WTC11 (cell line): ENCODE results near the gene C17orf67. TPM values are rescaled to one million over a fixed set of nuclear protein-coding genes. Genes with fewer than 3 reads are reported as not detected.

Experiments used
- ATAC-seq: fragments of 200-7000 bp; cut with Tn5 transposase; 2 replicates; pipeline ENCODE4 v1.10.0; 2021; ENCODE audit warnings: mild to moderate bottlenecking, moderate library complexity
- CTCF ChIA-PET: fragments of 300-600 bp; sonication (Branson Sonifier 250); formaldehyde crosslinking; loops from one replicate; lab custom pipeline; 2021; ENCODE audit warnings: antibody characterized with exemption; lab: Charles Lee
- POLR2A ChIA-PET: fragments of 350-600 bp; sonication (Branson Sonifier 250); formaldehyde crosslinking; loops from one replicate; lab custom pipeline; 2021; ENCODE audit warnings: antibody characterized with exemption; lab: Charles Lee
- DNase-seq: peaks from one replicate; pipeline ENCODE4 v3.0.0; 2021; ENCODE audit warnings: low spot score
- H3K27ac Mint-ChIP-seq: 2 replicates; pipeline ENCODE4 v1.8.0; 2021; ENCODE audit warnings: mixed read lengths
- H3K27me3 Mint-ChIP-seq: 2 replicates; pipeline ENCODE4 v1.8.0; 2021; ENCODE audit warnings: low read depth, mild to moderate bottlenecking, moderate library complexity, mixed read lengths
- H3K36me3 Mint-ChIP-seq: 2 replicates; pipeline ENCODE4 v1.8.0; 2021; ENCODE audit warnings: mixed read lengths
- H3K4me1 Mint-ChIP-seq: 2 replicates; pipeline ENCODE4 v1.8.0; 2022; ENCODE audit warnings: mixed read lengths
- H3K4me3 Mint-ChIP-seq: 2 replicates; pipeline ENCODE4 v1.8.0; 2021; ENCODE audit warnings: mild to moderate bottlenecking, moderate library complexity, mixed read lengths
- H3K9me3 Mint-ChIP-seq: 2 replicates; pipeline ENCODE4 v1.8.0; 2021; ENCODE audit warnings: mixed read lengths
- ATF2 ChIP-seq: sonication (generic); formaldehyde crosslinking; IDR thresholded peaks from 2 replicates; pipeline ENCODE4 v1.8.1; 2022; ENCODE audit warnings: low read depth, missing genetic modification reagents, borderline replicate concordance
- CREB1 ChIP-seq: sonication (generic); formaldehyde crosslinking; IDR thresholded peaks from 2 replicates; pipeline ENCODE4 v1.8.0; 2023; ENCODE audit warnings: mild to moderate bottlenecking, missing genetic modification reagents
- ELF4 ChIP-seq: sonication (generic); formaldehyde crosslinking; IDR thresholded peaks from 2 replicates; pipeline ENCODE4 v1.8.1; 2022; ENCODE audit warnings: low read depth, mild to moderate bottlenecking, moderate library complexity, missing genetic modification reagents
- FOXK1 ChIP-seq: sonication (generic); formaldehyde crosslinking; IDR thresholded peaks from 2 replicates; pipeline ENCODE4 v1.8.0; 2022; ENCODE audit warnings: mild to moderate bottlenecking, moderate library complexity, missing genetic modification reagents
- KAT7 ChIP-seq: sonication (generic); formaldehyde crosslinking; IDR thresholded peaks from 2 replicates; pipeline ENCODE4 v1.8.1; 2023; ENCODE audit warnings: missing genetic modification reagents, mild to moderate bottlenecking, borderline replicate concordance
- RELA ChIP-seq: sonication (generic); formaldehyde crosslinking; IDR thresholded peaks from 2 replicates; pipeline ENCODE4 v1.8.1; 2022; ENCODE audit warnings: missing genetic modification reagents, mild to moderate bottlenecking, borderline replicate concordance
- SP1 ChIP-seq: sonication (generic); formaldehyde crosslinking; conservative IDR thresholded peaks from 2 replicates; pipeline ENCODE4 v1.8.1; 2022; ENCODE audit warnings: missing genetic modification reagents
- STAT6 ChIP-seq: sonication (generic); formaldehyde crosslinking; conservative IDR thresholded peaks from 2 replicates; pipeline ENCODE4 v1.8.1; 2023; ENCODE audit warnings: mild to moderate bottlenecking, low read depth, missing genetic modification reagents, moderate library complexity
- ZBTB21 ChIP-seq: sonication (generic); formaldehyde crosslinking; IDR thresholded peaks from 2 replicates; pipeline ENCODE4 v1.8.1; 2023; ENCODE audit warnings: mild to moderate bottlenecking, missing genetic modification reagents, borderline replicate concordance
- total RNA-seq: library from RNA; stranded (reverse); gene quantifications from 3 replicates; pipeline ENCODE4 v1.2.3, GENCODE V29; 2021
- TF ChIP-seq, protein P1 (sequence below): fragments of 250-450 bp; sonication (Bioruptor Pico); IDR thresholded peaks from 2 replicates; pipeline ENCODE4 v1.9.0; 2021; ENCODE audit warnings: moderate library complexity, mild to moderate bottlenecking, inconsistent platforms, borderline replicate concordance
- TF ChIP-seq, protein P2 (sequence below): fragments of 250-450 bp; sonication (Bioruptor Pico); IDR thresholded peaks from 2 replicates; pipeline ENCODE4 v1.9.0; 2021; ENCODE audit warnings: mild to moderate bottlenecking
- TF ChIP-seq, protein P3 (sequence below): fragments of 250-450 bp; sonication (Bioruptor Pico); IDR thresholded peaks from 2 replicates; pipeline ENCODE4 v1.9.0; 2021; ENCODE audit warnings: mild to moderate bottlenecking, borderline replicate concordance
- TF ChIP-seq, protein P4 (sequence below): sonication (generic); formaldehyde crosslinking; IDR thresholded peaks from 2 replicates; pipeline ENCODE4 v1.8.1; 2023; ENCODE audit warnings: mild to moderate bottlenecking, missing genetic modification reagents, moderate library complexity

The C17orf67 gene
- total RNA-seq, 1 experiment from 2014 or later, result 3.3 TPM

- CTCF ChIA-PET, result interaction anchor here (2.2 kb wide), 1 partner anchor 49 kb away, joined by 9 read pairs; no protein-coding TSS in a partner anchor
- Mint-ChIP-seq H3K4me3 (no peak overlapping the region), H3K4me1 (no peaks in the 10 kb centered on the region), H3K9me3 (no peaks in the 10 kb centered on the region), H3K27me3 (no peaks in the 10 kb centered on the region), H3K36me3 (no peaks in the 10 kb centered on the region), H3K27ac (no peak overlapping the region)
- DNase-seq (no peak), ATAC-seq (no peak)
- POLR2A ChIA-PET, result no interaction called here
- TF ChIP-seq CREB1, result no peak
- no peak for TF ChIP-seq ATF2
- no peak for TF ChIP-seq ELF4 (CRISPR knock-in tag)
- no peak for TF ChIP-seq KAT7 (CRISPR knock-in tag)
- TF ChIP-seq, protein P1, sequence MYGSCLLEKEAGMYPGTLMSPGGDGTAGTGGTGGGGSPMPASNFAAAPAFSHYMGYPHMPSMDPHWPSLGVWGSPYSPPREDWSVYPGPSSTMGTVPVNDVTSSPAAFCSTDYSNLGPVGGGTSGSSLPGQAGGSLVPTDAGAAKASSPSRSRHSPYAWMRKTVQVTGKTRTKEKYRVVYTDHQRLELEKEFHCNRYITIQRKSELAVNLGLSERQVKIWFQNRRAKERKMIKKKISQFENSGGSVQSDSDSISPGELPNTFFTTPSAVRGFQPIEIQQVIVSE, result no peak
- TF ChIP-seq ZBTB21 (CRISPR knock-in tag), result no peak
- TF ChIP-seq, protein P2, sequence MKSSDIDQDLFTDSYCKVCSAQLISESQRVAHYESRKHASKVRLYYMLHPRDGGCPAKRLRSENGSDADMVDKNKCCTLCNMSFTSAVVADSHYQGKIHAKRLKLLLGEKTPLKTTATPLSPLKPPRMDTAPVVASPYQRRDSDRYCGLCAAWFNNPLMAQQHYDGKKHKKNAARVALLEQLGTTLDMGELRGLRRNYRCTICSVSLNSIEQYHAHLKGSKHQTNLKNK (CRISPR knock-in tag), result no peak
- TF ChIP-seq RELA (CRISPR knock-in tag), result no peak
- TF ChIP-seq, protein P3, sequence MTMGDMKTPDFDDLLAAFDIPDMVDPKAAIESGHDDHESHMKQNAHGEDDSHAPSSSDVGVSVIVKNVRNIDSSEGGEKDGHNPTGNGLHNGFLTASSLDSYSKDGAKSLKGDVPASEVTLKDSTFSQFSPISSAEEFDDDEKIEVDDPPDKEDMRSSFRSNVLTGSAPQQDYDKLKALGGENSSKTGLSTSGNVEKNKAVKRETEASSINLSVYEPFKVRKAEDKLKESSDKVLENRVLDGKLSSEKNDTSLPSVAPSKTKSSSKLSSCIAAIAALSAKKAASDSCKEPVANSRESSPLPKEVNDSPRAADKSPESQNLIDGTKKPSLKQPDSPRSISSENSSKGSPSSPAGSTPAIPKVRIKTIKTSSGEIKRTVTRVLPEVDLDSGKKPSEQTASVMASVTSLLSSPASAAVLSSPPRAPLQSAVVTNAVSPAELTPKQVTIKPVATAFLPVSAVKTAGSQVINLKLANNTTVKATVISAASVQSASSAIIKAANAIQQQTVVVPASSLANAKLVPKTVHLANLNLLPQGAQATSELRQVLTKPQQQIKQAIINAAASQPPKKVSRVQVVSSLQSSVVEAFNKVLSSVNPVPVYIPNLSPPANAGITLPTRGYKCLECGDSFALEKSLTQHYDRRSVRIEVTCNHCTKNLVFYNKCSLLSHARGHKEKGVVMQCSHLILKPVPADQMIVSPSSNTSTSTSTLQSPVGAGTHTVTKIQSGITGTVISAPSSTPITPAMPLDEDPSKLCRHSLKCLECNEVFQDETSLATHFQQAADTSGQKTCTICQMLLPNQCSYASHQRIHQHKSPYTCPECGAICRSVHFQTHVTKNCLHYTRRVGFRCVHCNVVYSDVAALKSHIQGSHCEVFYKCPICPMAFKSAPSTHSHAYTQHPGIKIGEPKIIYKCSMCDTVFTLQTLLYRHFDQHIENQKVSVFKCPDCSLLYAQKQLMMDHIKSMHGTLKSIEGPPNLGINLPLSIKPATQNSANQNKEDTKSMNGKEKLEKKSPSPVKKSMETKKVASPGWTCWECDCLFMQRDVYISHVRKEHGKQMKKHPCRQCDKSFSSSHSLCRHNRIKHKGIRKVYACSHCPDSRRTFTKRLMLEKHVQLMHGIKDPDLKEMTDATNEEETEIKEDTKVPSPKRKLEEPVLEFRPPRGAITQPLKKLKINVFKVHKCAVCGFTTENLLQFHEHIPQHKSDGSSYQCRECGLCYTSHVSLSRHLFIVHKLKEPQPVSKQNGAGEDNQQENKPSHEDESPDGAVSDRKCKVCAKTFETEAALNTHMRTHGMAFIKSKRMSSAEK, result no peak
Measured at GRCh38 chr17:56868716-56869115, 35.0 kb upstream of the C17orf67 start.

DNA sequence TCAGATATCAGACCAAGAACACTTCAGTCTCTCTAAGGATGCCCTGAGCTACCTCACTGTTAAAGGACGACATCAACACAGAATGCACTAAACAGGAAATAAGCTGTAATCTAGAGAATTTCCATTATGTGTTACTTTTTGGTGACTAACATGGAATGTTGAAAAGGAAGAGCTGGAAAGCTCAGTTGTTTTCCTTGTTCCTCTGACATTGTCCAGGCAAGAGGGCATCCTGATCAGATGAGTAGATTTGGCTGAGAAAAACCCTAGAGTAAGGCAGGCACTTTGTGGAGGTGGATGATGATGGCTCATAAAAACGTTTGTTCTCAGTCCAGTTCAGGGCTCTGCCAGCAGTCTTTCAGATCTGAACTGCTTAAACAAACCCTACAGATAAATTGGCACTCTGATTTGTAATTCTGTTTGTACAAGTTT lies 34.2 kb upstream of the C17orf67 start:
- H3K4me1 Mint-ChIP-seq, result no peaks in the 10 kb centered on the region
- no peaks in the 10 kb centered on the region for H3K9me3 Mint-ChIP-seq
- CTCF ChIA-PET, result interaction anchor here (2.2 kb wide), 1 partner anchor 48 kb away, joined by 9 read pairs; no protein-coding TSS in a partner anchor
- no peak overlapping the region for H3K27ac Mint-ChIP-seq
- no peak for DNase-seq
- POLR2A ChIA-PET, result no interaction called here
- ATAC-seq, result no peak
- no peak overlapping the region for H3K4me3 Mint-ChIP-seq
- H3K36me3 Mint-ChIP-seq, result no peaks in the 10 kb centered on the region; the same call in 1 of the 2 replicates
- TF ChIP-seq SP1 (CRISPR knock-in tag) (no peak), FOXK1 (CRISPR knock-in tag) (no peak), STAT6 (CRISPR knock-in tag) (no peak)
- TF ChIP-seq, protein P4, sequence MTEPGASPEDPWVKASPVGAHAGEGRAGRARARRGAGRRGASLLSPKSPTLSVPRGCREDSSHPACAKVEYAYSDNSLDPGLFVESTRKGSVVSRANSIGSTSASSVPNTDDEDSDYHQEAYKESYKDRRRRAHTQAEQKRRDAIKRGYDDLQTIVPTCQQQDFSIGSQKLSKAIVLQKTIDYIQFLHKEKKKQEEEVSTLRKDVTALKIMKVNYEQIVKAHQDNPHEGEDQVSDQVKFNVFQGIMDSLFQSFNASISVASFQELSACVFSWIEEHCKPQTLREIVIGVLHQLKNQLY (CRISPR knock-in tag), result no peak
- H3K27me3 Mint-ChIP-seq, result no peaks in the 10 kb centered on the region
